ENCODE results near the gene SPSB3.

DNA sequence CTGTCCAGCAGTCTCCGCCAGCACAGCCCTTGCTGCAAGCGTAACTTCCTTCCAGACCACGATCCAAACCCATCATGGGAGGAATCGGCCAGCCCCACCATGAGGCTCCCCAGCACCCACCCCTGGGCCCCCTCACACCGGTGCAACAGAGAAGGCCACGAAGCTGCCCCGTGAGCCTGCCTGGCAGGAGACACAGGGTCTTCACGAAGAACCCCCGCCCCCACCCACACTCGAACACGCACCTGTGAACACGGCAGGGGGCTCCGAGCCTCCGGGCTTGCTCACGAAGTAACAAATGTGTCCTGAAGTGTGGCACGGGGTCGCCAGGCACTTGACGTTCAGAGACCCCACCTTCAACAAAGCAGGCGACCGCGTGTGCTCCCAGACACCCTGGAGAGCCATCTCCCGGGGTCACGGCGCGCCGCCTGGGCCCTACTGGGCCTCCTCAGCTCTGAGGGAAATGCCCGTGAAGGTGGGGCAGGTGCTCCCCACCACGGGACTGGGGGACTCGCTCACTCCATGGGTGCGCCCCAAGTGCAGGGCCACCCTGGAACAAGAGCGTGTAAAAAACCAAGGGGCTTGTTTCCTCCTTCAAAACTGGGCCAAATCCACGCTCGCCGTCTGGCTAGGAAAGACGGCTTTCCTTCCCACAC is 36.6 kb upstream of the SPSB3 start:
- TF ChIP-seq CTCF (IDR thresholded peaks at IDR 0.05 in 4 of 5, conservative IDR thresholded peaks at IDR 0.05 in 1 of 5): no peak
- TF ChIP-seq POLR2A (IDR thresholded peaks at IDR 0.05): no peak

Data from gastrocnemius medialis (tissue), 4 donors.